DOHH2 (cell line): ENCODE measurements around the gene SOCS6.

Source experiments
- H3F3A ChIP-seq: fragments of 200-600 bp; sonication (generic), shearing (Covaris generic); 2 replicates; pipeline ENCODE4 v1.6.0; 2016; ENCODE audit warnings: antibody characterized with exemption, mild to moderate bottlenecking; ENCODE audit not compliant: control insufficient read depth, insufficient read depth
- H3K27ac ChIP-seq: fragments of 200-600 bp; sonication (generic); 2 replicates; pipeline ENCODE4 v1.5.1; 2014; ENCODE audit warnings: low read depth, mild to moderate bottlenecking, low read length, moderate library complexity
- H3K27me3 ChIP-seq: fragments of 200-600 bp; sonication (generic); 2 replicates; pipeline ENCODE4 v1.6.1; 2014; ENCODE audit warnings: mild to moderate bottlenecking, low read length, mixed read lengths; ENCODE audit not compliant: control insufficient read depth
- H3K36me3 ChIP-seq: fragments of 200-600 bp; sonication (generic); 2 replicates; pipeline ENCODE4 v1.6.1; 2014; ENCODE audit warnings: mild to moderate bottlenecking, low read length, moderate library complexity, mixed read lengths; ENCODE audit not compliant: control insufficient read depth
- H3K4me1 ChIP-seq: fragments of 200-600 bp; sonication (generic); 2 replicates; pipeline ENCODE4 v1.6.1; 2014; ENCODE audit warnings: mild to moderate bottlenecking, low read length, mixed read lengths; ENCODE audit not compliant: control insufficient read depth
- H3K4me2 ChIP-seq: fragments of 200-600 bp; sonication (generic); 2 replicates; pipeline ENCODE4 v1.6.0; 2014; ENCODE audit warnings: mild to moderate bottlenecking, low read length, moderate library complexity
- H3K4me3 ChIP-seq: fragments of 200-600 bp; sonication (generic); 2 replicates; pipeline ENCODE4 v1.5.1; 2014; ENCODE audit warnings: mild to moderate bottlenecking, low read length, mixed read lengths
- H3K79me2 ChIP-seq: fragments of 200-600 bp; sonication (generic); 2 replicates; pipeline ENCODE4 v1.6.1; 2014; ENCODE audit warnings: mild to moderate bottlenecking, low read length, mixed read lengths; ENCODE audit not compliant: control insufficient read depth
- H3K9me2 ChIP-seq: fragments of 200-600 bp; sonication (generic); replicated peaks from 2 replicates; pipeline ENCODE4 v1.6.1; 2014; ENCODE audit warnings: mild to moderate bottlenecking, low read length, mixed read lengths; ENCODE audit not compliant: control insufficient read depth
- H3K9me3 ChIP-seq: fragments of 200-600 bp; sonication (generic); 2 replicates; pipeline ENCODE4 v1.6.1; 2014; ENCODE audit warnings: antibody characterized with exemption, low read length, mixed read lengths; ENCODE audit not compliant: control insufficient read depth, insufficient read depth
- H4K20me1 ChIP-seq: fragments of 200-600 bp; sonication (generic); 2 replicates; pipeline ENCODE4 v1.6.0; 2014; ENCODE audit warnings: low read depth, mild to moderate bottlenecking, antibody characterized with exemption, low read length, moderate library complexity; ENCODE audit not compliant: control insufficient read depth, insufficient read depth
- CTCF ChIP-seq: fragments of 200-600 bp; sonication (generic); IDR thresholded peaks from one replicate; pipeline ENCODE4 v1.5.1; 2014; ENCODE audit warnings: antibody characterized with exemption, mild to moderate bottlenecking, low read depth, low read length; ENCODE audit not compliant: poor library complexity, severe bottlenecking
- EZH2phosphoT487 ChIP-seq: fragments of 200-600 bp; sonication (generic); IDR thresholded peaks from 2 replicates; pipeline ENCODE4 v1.6.1; 2017; ENCODE audit warnings: borderline replicate concordance, mild to moderate bottlenecking, antibody characterized with exemption, low read length, moderate library complexity, mixed read lengths

The SOCS6 gene

GRCh38 chr18:70372450-70373041 is 83.7 kb downstream of the SOCS6 start:
- no peaks in the 10 kb centered on the region for H3K79me2 ChIP-seq
- H3F3A ChIP-seq = no peaks in the 10 kb centered on the region
- no peaks in the 10 kb centered on the region for H3K27me3 ChIP-seq
- no peak overlapping the region for H3K4me2 ChIP-seq
- no peaks in the 10 kb centered on the region for H3K36me3 ChIP-seq
- no peaks in the 10 kb centered on the region for H4K20me1 ChIP-seq
- no peaks in the 10 kb centered on the region for H3K9me2 ChIP-seq
- no peak overlapping the region for H3K4me3 ChIP-seq
- TF ChIP-seq EZH2phosphoT487 (no peak), CTCF (no peak)
- H3K27ac ChIP-seq = no peak overlapping the region
- no peaks in the 10 kb centered on the region for H3K9me3 ChIP-seq
- H3K4me1 ChIP-seq = no peaks in the 10 kb centered on the region

GRCh38 chr18:70373042-70373519 is 84.2 kb downstream of the SOCS6 start:
- Histone ChIP-seq H3K4me3 (no peak overlapping the region), H3K27me3 (no peaks in the 10 kb centered on the region), H3K4me1 (no peaks in the 10 kb centered on the region), H3K27ac (no peak overlapping the region), H3K4me2 (no peak overlapping the region), H4K20me1 (no peaks in the 10 kb centered on the region), H3F3A (no peaks in the 10 kb centered on the region), H3K36me3 (no peaks in the 10 kb centered on the region), H3K9me2 (no peaks in the 10 kb centered on the region), H3K9me3 (no peaks in the 10 kb centered on the region), H3K79me2 (no peaks in the 10 kb centered on the region)
- TF ChIP-seq EZH2phosphoT487 = no peak
- TF ChIP-seq CTCF = no peak

- H3K4me2 ChIP-seq = no peak overlapping the region
- TF ChIP-seq CTCF (no peak), EZH2phosphoT487 (no peak)
- H3K79me2 ChIP-seq = no peaks in the 10 kb centered on the region
- H3K4me1 ChIP-seq = no peaks in the 10 kb centered on the region
- H3K4me3 ChIP-seq = no peak overlapping the region
- H3K36me3 ChIP-seq = no peaks in the 10 kb centered on the region
- H4K20me1 ChIP-seq = no peaks in the 10 kb centered on the region
- no peaks in the 10 kb centered on the region for H3F3A ChIP-seq
- H3K9me3 ChIP-seq = no peaks in the 10 kb centered on the region
- no peaks in the 10 kb centered on the region for H3K9me2 ChIP-seq
- H3K27ac ChIP-seq = no peak overlapping the region
- no peaks in the 10 kb centered on the region for H3K27me3 ChIP-seq
Observed at GRCh38 chr18:70374154-70374553, 85.3 kb downstream of the SOCS6 start.
